Measurements from ENCODE around the gene RCN1.

- no peak for TF ChIP-seq EZH2 (IDR thresholded peaks at IDR 0.05)
- TF ChIP-seq, protein P1, sequence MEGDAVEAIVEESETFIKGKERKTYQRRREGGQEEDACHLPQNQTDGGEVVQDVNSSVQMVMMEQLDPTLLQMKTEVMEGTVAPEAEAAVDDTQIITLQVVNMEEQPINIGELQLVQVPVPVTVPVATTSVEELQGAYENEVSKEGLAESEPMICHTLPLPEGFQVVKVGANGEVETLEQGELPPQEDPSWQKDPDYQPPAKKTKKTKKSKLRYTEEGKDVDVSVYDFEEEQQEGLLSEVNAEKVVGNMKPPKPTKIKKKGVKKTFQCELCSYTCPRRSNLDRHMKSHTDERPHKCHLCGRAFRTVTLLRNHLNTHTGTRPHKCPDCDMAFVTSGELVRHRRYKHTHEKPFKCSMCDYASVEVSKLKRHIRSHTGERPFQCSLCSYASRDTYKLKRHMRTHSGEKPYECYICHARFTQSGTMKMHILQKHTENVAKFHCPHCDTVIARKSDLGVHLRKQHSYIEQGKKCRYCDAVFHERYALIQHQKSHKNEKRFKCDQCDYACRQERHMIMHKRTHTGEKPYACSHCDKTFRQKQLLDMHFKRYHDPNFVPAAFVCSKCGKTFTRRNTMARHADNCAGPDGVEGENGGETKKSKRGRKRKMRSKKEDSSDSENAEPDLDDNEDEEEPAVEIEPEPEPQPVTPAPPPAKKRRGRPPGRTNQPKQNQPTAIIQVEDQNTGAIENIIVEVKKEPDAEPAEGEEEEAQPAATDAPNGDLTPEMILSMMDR (IDR thresholded peaks at IDR 0.05), result no peak
These were observed 17.7 kb downstream of the RCN1 start for GRCh38 chr11:32108576-32108975.

All from neural progenitor cell (in vitro differentiated cells).